NCI-H2171 (cell line): ENCODE results near the gene HDAC10.

Experiments used
- DNase-seq: peaks from one replicate; lab custom pipeline; 2025; lab: John Stamatoyannopoulos, UW

HDAC10 gene

GRCh38 chr22:50270666-50271394 is 19.8 kb upstream of the HDAC10 start:
- no peak for DNase-seq

GRCh38 chr22:50269970-50270665 is 19.1 kb upstream of the HDAC10 start, which contains the start of gene MAPK11:
TSS of gene MAPK11 (minus strand) at chr22:50270380. CDS start at chr22:50270292, 88 bp downstream.
- peak; percentile 34 for DNase-seq

GRCh38 chr22:50269573-50269969 is 18.5 kb upstream of the HDAC10 start:
- no peak for DNase-seq

- no peak for DNase-seq
Measured at GRCh38 chr22:50268655-50269113, 17.6 kb upstream of the HDAC10 start.

GRCh38 chr22:50267591-50268390 is 16.7 kb upstream of the HDAC10 start:
- no peak for DNase-seq

- DNase-seq, result no peak
Measured at GRCh38 chr22:50266994-50267393, 15.9 kb upstream of the HDAC10 start.

- DNase-seq, result no peak
Measured at GRCh38 chr22:50264946-50265669, 14.0 kb upstream of the HDAC10 start.

- DNase-seq, result no peak
Measured at GRCh38 chr22:50264104-50264745, 13.2 kb upstream of the HDAC10 start.

GRCh38 chr22:50262973-50263617 is 12.0 kb upstream of the HDAC10 start:
- no peak for DNase-seq

GRCh38 chr22:50262460-50262911 is 11.4 kb upstream of the HDAC10 start:
- DNase-seq, result no peak

GRCh38 chr22:50261615-50262459 is 10.8 kb upstream of the HDAC10 start, which contains the start of gene MAPK12:
TSS of gene MAPK12 (minus strand) at chr22:50261683. CDS start at chr22:50261509, 174 bp downstream.
- peak; percentile 39 for DNase-seq

- DNase-seq, result peak; percentile 47
Measured at GRCh38 chr22:50260801-50261614, 9.9 kb upstream of the HDAC10 start.

- no peak for DNase-seq
Measured at GRCh38 chr22:50260434-50260800, 9.4 kb upstream of the HDAC10 start.

GRCh38 chr22:50259302-50259701 is 8.2 kb upstream of the HDAC10 start:
- no peak for DNase-seq

- no peak for DNase-seq
Measured at GRCh38 chr22:50258361-50259292, 7.6 kb upstream of the HDAC10 start.

- no peak for DNase-seq
Measured at GRCh38 chr22:50257451-50258360, 6.6 kb upstream of the HDAC10 start.

GRCh38 chr22:50257041-50257440 is 6.0 kb upstream of the HDAC10 start:
- peak; percentile 34 for DNase-seq
